SK-N-MC (cell line): Measurements from ENCODE around the gene MEI4.
"Not testable (repeated sequence)": the region's sequence is repeated elsewhere in the genome, so short reads cannot be mapped to it uniquely, and the experiment has no call there.

ENCODE experiments used
- DNase-seq: peaks from one replicate; pipeline ENCODE4 v3.0.0-alpha.2; 2011; ENCODE audit warnings: low read depth, low spot score
- H3K27ac ChIP-seq: fragments of 200-600 bp; sonication (generic); 2 replicates; pipeline ENCODE4 v1.5.1; 2016; ENCODE audit warnings: mixed run types
- H3K36me3 ChIP-seq: fragments of 200-600 bp; sonication (generic); 2 replicates; pipeline ENCODE4 v1.6.1; 2017; ENCODE audit warnings: antibody characterized with exemption, low read length, mixed read lengths; ENCODE audit not compliant: insufficient read depth
- H3K4me3 ChIP-seq: fragments of 200-600 bp; sonication (generic); 2 replicates; pipeline ENCODE4 v1.5.1; 2016
- H3K9ac ChIP-seq: fragments of 200-600 bp; sonication (generic); 2 replicates; pipeline ENCODE4 v1.8.0; 2017; ENCODE audit warnings: mixed run types, mixed read lengths; ENCODE audit not compliant: insufficient read length
- H3K9me3 ChIP-seq: fragments of 200-600 bp; sonication (generic); 2 replicates; pipeline ENCODE4 v1.6.1; 2017; ENCODE audit warnings: low read depth, mild to moderate bottlenecking, antibody characterized with exemption, low read length, moderate library complexity, mixed read lengths
- EZH2 ChIP-seq: fragments of 200-600 bp; sonication (generic); IDR thresholded peaks from one replicate; pipeline ENCODE4 v1.6.1; 2017; ENCODE audit warnings: antibody characterized with exemption
- FOXP2 ChIP-seq: optimal IDR thresholded peaks from 2 replicates; pipeline ENCODE3; 2011; ENCODE audit warnings: mild to moderate bottlenecking, moderate library complexity; ENCODE audit not compliant: insufficient read depth; ENCODE audit errors: extremely low read length, control extremely low read depth
- POLR2AphosphoS5 ChIP-seq: IDR thresholded peaks from 2 replicates; pipeline ENCODE4 v1.6.1; 2012; ENCODE audit warnings: mild to moderate bottlenecking, low read depth, low read length, borderline replicate concordance

Gene MEI4

DNA sequence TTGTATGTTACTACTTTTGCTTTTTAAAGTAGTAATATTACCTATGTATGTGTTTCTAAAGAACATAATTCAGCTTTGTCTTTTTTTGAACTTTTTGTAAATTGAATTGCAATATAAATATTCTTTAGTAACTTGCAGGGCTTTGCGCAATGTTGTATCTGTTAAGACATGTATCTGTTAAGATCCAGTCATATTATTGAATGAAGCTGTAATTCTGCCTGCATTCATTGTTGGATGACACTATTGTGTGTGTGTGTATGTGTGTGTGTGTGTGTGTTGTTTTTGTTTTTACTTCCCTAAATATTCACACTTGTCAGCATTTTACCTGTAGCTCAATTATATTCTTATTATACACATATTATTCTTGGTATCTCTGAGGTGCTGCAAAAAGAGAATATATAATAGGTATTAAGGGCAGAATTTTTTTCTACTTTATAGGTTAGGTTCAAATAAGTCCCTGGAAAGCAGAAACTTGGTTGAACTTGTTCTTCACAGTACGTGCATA is 164.0 kb downstream of the MEI4 start:
- TF ChIP-seq EZH2 (no peak), FOXP2 (no peak), POLR2AphosphoS5 (no peak)
- Histone ChIP-seq H3K4me3 (no peak overlapping the region), H3K9ac (no peak overlapping the region), H3K27ac (no peak overlapping the region), H3K9me3 (no peaks in the 10 kb centered on the region), H3K36me3 (no peaks in the 10 kb centered on the region)
- no peak for DNase-seq

- no peak for TF ChIP-seq EZH2
- no peak for TF ChIP-seq FOXP2
- no peak for TF ChIP-seq POLR2AphosphoS5
- H3K27ac ChIP-seq: no peak overlapping the region
- DNase-seq: no peak
- no peak overlapping the region for H3K9ac ChIP-seq
- H3K4me3 ChIP-seq: no peak overlapping the region
- H3K36me3 ChIP-seq: no peaks in the 10 kb centered on the region
- H3K9me3 ChIP-seq: no peaks in the 10 kb centered on the region
These were observed 169.4 kb downstream of the MEI4 start for GRCh38 chr6:77822265-77822664.

DNA sequence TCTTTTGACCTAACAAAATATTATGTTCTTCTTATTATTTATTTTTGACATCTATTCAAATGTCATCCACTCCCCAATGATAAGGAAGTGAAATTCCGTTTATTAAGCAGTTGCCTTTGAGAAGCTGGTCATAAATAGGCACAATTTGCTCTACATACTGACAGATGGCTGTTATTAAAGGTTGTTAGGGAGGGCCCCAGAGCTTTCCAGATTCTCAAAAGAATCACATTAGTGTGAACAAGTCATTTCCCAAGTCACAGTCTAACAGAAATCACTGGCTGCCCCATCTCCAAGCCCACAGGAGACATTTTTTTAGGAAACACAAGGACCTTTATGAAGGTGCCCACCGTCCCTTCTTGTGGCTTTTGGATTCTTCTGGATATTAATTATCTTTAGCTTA is 172.4 kb downstream of the MEI4 start:
- Histone ChIP-seq H3K9me3 (no peaks in the 10 kb centered on the region), H3K36me3 (no peaks in the 10 kb centered on the region), H3K9ac (no peak overlapping the region), H3K4me3 (no peak overlapping the region), H3K27ac (no peak overlapping the region)
- TF ChIP-seq POLR2AphosphoS5 (no peak), EZH2 (no peak), FOXP2 (no peak)
- no peak for DNase-seq

- DNase-seq: no peak
- H3K27ac ChIP-seq: no peak overlapping the region
- TF ChIP-seq FOXP2 (no peak), EZH2 (no peak), POLR2AphosphoS5 (no peak)
These were observed 176.9 kb downstream of the MEI4 start for GRCh38 chr6:77829736-77830135.

GRCh38 chr6:77833749-77834148 is 180.9 kb downstream of the MEI4 start:
- H3K4me3 ChIP-seq, H3K9me3 ChIP-seq, H3K27ac ChIP-seq, H3K9ac ChIP-seq, DNase-seq, H3K36me3 ChIP-seq: not testable (repeated sequence)

More at GRCh38 chr6:77829736-77830135, 176.9 kb downstream of the MEI4 start:
- Histone ChIP-seq H3K36me3 (no peaks in the 10 kb centered on the region), H3K9me3 (no peaks in the 10 kb centered on the region), H3K4me3 (no peak overlapping the region), H3K9ac (no peak overlapping the region)

- DNase-seq: no peak
- H3K9ac ChIP-seq: no peak overlapping the region
- no peaks in the 10 kb centered on the region for H3K9me3 ChIP-seq
- H3K27ac ChIP-seq: no peak overlapping the region
- H3K36me3 ChIP-seq: no peaks in the 10 kb centered on the region
- H3K4me3 ChIP-seq: no peak overlapping the region
- no peak for TF ChIP-seq FOXP2
- TF ChIP-seq POLR2AphosphoS5: no peak
These were observed 181.8 kb downstream of the MEI4 start for GRCh38 chr6:77834591-77834996.

GRCh38 chr6:77837034-77837784 is 184.4 kb downstream of the MEI4 start:
- DNase-seq: no peak
- no peaks in the 10 kb centered on the region for H3K36me3 ChIP-seq

GRCh38 chr6:77839292-77839691 is 186.5 kb downstream of the MEI4 start:
- no peak overlapping the region for H3K9ac ChIP-seq
- no peak overlapping the region for H3K27ac ChIP-seq
- H3K36me3 ChIP-seq: no peaks in the 10 kb centered on the region
- H3K4me3 ChIP-seq: no peak overlapping the region
- H3K9me3 ChIP-seq: no peaks in the 10 kb centered on the region
- TF ChIP-seq EZH2: no peak
- TF ChIP-seq FOXP2: no peak
- TF ChIP-seq POLR2AphosphoS5: no peak
- no peak for DNase-seq

More at GRCh38 chr6:77837034-77837784, 184.4 kb downstream of the MEI4 start:
- Histone ChIP-seq H3K9me3 (no peaks in the 10 kb centered on the region), H3K27ac (no peak overlapping the region), H3K9ac (no peak overlapping the region), H3K4me3 (no peak overlapping the region)
- TF ChIP-seq POLR2AphosphoS5 (no peak), EZH2 (no peak), FOXP2 (no peak)

DNA sequence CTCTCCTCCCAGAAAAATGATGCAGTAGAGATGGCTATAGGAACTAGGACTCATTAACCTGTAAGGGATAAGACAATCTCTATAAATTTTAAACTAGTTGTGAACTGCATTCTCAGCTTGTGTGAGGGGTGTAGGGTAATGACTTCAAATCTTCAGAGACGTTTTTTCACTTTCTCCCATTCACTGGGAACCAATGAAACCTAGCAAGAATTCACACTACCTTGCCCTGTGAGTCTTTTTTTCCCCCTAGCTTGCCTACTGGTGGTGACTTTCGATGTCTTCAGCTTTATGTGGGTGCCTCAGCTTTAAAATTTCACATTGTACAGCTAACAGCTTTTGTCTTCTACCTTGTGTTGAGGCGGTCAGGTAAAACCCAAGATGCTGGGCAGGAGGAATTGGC is 192.0 kb downstream of the MEI4 start:
- H3K9me3 ChIP-seq: no peaks in the 10 kb centered on the region
- no peak overlapping the region for H3K27ac ChIP-seq
- TF ChIP-seq FOXP2 (no peak), POLR2AphosphoS5 (no peak), EZH2 (no peak)
- H3K36me3 ChIP-seq: no peaks in the 10 kb centered on the region
- H3K9ac ChIP-seq: no peak overlapping the region
- no peak overlapping the region for H3K4me3 ChIP-seq
- no peak for DNase-seq
